ENCODE results near the gene PIGC.
"Not testable (repeated sequence)": the region's sequence is repeated elsewhere in the genome, so short reads cannot be mapped to it uniquely, and the experiment has no call there.

The PIGC gene

DNA sequence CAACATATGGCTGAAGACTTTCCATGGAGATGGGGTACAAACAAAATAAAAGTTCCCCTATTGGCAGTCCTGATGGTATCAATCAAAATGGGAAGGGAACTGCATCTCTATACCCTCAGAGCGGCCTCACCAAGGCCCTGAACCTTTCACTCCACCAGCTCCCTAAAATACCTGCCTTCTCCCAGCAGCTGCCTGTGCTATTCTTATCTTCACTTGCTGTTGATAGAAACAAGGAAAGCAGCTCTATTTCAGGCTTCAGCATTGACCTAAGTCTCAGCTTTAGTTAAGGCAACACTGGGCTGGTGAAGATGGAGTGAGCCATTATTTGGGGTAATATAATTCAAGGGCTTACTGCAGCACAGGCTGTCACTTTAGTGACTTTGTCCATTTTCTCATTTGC, 21.7 kb upstream of the PIGC start:
- DNase-seq, result no peak

DNA sequence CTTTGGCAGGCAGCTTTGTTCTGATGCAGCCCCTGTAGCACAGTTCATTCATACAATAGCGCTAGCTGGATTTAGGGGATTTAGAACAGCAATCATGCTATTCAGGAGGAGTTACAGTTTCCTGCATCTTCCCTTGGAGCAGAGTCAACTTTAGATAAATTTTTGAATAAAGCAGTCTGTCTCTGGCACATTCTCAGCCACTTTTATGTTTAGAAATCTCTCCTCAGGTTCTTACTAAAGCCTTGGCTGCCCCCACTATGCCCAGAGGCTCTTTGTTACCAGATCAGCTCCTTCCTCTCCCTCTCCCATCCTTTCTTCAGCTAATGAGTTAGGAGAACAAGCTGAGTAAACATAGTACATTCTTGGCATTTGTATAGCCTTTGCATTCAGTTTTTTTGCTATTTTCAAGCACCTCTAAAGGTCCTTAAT, 17.0 kb upstream of the PIGC start:
- DNase-seq, result no peak

DNA sequence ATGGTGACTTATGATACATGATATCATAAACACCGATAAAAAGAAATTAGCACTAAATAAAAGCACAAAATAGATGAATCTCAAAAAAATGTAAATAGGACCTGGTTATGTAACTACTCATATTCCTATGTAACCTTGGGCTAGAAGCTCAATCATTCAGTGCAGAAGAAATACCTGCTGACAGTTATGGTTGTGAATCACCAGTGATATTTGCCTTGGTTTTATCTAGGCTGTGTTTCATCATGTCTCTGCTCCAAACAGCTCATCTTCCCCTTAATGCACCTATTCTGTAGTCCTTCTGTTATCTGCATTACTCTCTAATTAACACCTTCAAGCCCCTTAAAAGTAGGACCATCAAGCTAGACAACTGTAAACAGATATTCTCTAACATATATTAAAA, 16.3 kb upstream of the PIGC start:
- no peak for DNase-seq

DNA sequence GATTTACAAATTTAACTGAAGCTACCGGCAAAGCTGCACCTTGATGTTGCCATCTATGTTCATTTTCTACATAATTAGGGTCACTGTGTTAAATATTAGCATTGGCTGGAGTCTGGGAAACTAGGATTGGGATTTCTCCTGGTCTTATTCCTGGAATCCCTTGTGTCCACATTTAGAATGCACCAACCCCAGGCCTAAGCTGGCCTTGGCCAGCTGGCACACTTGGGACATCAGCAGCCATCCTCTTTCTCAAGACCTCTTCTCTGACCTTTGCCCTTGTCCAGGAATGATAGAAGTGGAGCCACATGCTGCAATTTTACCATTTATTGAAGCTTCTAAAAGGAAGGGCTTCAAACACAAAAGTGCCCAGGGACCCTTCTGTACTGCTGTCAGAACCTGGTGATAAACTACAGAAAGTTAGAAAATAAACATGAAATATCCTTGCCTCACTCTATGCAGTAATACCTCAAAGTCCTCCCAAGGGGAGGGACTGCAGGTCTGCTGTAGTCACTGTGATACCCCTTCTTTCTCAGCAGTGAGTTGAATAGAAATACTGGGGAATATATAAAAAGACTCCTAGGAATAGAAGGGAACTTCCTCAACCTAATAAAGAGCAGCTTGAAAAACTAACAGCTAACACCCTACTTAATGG, 13.7 kb upstream of the PIGC start:
- no peak for DNase-seq

DNA sequence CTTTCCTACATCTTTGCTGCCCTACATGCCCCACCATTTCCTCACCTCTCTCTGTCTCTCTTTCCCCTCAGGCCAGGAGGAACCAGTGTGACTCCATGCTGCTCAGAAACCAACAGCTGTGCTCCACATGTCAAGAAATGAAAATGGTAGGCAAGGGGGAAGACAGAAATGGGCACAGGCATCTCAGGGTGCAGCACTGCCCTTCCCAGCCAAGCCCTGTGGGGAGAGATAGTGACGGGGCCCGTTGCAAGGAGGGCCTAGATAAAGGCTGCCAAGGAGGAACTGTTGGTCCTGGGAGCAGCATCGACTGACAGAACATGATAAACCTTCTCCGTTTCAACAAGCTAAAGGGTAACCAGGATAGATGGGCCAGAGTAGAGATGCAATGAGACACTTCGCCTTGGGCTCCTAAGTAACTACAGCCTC, 12.5 kb upstream of the PIGC start:
- DNase-seq, result no peak

DNA sequence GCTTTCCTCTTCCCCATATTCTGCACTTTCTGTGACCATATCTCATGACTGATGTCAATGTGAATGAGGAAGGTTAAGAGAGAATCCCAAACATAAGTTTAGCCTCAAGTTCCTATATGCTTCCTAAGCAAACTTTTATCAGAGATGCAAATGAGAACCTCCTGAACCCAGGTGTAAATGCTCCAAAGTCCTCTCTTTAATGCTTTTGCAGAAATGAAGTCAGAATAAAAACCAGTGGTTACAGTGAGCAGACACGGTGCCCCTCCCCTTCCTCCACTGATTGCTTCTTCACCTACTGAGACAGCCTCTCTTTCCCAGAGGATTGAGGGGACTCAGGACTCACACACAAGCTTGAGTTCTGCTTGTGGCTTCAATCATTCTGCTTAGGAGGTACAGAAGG, 11.6 kb upstream of the PIGC start:
- DNase-seq, result no peak

DNA sequence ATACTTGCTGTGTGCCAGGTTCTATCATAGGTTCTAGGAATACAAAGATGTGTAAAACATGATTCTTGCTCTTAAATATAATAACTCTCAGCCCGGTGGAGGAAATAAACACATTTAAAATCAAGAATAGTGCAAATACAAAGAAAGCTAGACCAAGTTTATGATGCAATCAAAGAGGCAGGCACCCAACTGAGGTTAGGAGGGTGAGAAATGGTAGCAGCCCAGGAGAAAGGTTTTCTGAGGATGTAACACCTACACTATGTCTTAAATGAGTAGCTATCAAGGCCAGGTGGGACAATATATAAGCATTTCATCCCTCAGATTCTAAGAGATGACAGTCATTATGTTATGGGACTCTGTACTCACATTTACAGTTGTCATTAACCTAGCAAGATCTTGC, 9.7 kb upstream of the PIGC start:
- DNase-seq, result no peak

DNA sequence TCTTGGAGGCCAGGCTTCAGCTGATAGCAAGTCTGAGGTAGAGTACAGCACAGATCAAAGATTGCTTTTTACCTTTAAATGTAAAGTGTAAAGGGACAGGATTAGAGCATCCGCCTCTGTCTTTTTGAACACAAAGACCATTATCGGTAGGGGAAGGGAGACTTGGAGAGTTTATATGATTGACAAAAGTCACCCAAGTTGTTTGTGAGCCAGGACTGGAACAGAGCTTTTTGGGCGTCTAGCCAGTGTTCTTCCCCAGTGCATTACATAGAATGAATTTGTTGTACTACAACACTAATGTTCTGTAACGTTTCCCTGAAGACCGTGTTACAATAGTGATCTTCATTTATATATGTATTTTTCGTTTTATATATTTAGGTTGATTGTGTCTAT, 9.3 kb upstream of the PIGC start:
- no peak for DNase-seq

DNA sequence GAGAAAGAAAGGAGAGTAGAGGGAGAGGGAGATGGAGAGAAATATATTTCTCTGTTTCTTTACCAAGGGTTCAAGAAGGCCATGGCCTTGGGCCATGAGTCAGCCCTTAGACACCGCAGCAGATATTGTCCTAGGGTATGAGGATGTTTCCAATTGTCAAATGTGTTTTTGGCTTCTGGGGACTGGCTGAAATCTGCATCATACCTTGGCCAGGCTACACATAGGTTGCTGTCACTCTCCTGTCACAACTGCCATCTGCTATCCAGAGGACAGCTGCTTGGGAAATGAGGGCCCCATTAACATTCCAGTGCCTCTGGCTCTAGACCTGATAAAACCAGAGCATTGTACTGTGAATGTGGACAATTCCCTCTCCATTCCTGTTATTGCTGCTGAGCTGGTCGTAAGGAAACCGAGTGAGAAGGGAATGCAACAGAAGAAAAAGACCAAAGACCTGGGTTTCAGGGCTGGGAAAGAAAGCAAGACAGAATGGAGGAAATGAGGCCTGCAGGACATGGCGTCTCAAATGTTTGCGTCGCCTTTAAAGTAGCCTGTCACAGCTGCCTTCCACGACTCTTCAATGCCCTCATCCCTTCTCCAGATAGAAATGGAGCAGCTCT, 8.8 kb upstream of the PIGC start:
- no peak for DNase-seq

DNA sequence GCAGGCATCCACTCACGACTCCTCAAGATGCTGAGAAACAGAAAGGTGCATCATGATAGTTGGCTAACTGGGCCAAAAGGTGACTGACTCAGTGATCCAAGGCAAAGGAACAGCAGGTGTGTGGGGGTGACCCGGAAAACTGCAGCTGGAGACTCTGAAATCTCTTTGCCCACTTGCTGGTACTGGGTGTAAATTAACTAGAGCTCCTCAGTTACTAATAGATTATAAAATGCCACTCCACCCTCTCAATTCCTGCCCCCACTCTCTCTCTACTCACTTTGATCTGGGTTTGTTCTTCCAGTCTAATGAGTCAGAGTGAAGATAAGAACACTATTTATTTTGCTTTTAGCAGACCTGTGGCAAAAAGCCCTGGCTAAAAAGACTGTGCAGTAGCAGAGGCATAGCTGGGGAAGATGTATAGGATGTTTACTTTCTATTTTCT, 7.2 kb upstream of the PIGC start:
- no peak for DNase-seq

DNA sequence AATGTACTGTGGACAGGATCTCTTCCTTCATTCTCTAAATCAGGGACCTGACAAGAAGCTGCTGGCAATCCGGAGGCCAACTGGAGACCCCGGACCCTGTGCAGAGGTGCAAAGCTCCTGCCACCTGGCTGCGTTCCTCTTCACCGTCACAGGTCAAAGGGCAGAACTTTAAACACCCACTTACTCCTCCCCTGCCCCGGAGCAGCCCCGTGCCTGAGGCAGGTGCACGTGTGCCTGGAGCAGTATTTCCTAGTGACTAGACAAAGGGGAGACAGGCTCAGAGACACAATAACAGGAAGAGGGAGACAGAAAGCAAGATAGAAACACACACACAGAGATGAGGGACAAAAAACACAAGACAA, 6.6 kb upstream of the PIGC start:
- DNase-seq, result no peak

DNA sequence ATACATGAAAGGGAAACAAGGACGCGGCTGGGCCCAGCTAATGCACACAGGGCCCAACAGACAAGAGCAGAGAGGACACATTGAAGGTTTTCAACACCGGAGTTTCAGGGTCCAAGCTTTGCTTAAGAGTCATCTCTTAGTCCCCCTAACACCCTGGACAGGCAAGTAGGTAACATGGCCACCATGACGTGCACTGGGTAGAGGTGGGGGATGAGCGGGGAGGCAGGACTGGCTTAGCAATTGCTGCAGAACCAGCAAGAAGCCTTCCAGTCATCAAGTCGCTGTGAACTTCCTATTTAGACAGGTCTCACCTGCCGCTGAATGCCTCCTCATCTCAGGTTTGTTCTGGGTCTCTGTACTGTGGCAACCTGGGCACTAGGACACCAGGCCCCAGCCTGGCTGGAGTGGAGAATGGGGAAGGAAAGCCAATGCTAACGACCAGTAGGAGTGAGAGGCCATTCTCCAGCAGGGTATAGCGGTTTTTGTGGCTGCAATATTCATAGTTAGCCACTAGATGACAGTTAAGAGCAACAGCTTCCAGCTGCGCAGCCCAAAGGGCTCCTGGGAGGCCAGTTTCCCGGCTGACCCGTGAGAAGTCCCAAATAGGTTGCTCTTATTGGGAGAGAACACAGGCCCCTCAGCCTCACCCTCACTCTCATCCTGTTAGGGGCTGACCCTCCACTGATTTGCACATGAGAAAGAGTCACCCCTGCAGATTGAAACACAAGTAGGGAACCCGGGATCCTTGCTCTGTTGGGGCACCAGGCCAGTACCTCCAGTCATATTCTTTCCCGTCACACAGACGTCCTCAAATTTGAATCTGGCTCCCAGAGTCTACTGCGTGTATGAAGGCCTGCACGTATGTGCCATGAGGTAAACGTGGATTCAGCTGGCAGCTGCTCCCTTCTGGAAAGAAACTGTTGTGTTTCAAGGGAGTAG, 6.0 kb upstream of the PIGC start:
- DNase-seq, result peak in 1 of 2 donors; percentile 8

DNA sequence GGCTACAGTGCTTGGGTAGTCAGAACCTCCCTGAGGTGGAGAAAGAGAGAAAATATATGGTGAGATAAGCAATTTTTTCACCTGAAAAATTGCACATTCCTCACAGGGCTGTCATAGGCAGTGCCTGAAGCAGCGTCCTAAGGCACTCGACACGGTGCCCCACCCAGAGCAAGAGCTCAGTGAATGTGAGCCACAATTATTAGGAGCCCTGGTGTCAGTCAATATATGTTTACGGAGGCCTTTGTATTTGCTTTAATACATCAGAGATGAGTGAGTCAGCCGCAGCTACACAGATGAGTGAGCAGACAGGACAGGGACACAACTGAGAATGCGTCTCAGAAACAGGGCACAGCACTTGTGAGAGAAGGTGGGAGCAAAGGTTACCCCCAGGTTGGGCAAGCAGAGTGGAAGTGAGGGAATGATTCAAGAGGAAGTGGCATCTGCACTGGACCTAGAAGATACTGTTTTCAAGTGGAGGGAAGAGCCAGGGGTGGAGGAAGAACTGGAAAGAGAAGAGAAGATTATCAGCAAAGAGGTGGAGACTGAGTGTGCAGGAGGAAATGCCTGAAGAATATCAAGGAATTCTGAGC, 5.2 kb upstream of the PIGC start:
- no peak for DNase-seq

DNA sequence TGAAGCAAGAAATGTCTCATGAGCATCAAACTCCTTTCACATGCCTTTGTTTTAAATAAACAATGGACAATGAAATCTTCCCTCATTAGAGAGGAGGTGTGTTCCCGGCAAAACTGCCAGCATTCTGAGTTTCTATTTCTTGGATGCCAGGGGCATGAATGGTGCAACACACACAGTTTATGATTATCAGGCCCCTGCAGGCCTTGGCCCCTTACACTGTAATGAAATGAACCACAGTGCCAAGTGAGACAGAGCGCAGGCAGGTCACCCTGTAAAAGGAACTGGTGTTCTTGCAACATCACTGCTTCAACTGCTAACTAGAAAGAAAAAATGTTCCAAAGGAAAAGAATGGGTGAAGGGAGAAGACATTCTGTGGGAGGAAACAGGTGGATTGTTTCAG, 3.8 kb upstream of the PIGC start:
- DNase-seq, result no peak

DNA sequence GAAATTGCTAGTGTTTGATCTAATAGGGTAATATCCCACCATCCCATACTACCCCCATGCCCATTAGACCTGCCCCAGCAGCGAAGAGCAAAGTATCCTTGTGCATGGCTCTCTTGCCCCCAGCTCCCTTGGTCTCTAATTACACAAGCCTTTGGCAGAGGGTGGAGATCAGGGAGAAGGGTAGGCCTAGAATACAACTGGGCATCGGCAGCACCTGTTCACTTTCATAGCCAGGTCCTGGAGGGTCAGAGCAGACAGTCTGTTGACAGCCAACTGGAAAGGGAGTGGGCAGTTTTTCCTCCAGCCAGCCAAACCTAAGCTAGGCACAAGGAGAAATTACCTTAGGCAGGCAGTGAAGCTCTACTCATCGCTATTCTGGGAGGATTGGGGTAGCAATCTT, 2.7 kb upstream of the PIGC start:
- no peak for DNase-seq

DNA sequence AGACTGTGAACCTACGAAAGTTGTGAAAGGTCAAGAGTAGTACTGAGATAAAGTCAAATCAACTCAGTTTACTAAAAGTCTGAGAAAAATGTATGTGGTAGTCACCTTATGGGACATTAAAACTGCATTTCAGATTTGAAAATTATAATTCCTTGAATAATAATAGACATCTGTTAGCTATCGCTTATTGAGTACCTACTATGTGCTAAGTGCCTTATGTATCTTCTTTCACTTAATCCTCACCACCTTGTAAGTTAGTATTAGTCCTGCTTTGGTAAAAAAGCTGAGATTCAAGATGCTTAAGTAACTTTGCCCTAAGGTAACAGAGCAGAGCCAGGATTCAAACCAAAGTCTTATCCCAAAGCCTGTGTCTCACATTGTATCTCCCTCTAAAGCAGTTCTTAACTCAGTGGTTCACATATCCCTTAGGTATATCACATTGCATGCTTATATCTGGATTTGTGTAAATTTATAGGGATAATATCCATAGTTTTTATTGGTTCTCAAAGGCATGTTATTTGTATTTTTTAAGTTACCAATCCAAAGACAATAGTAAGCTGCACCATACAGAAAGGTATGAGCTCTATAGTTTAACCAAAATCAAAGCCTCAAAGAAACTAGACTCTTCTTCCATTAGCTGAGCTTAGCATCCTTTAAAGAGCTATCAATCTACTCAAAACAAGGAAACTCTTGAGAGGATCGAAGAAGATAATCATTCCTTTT, 865 bp downstream of the PIGC start:
- no peak for DNase-seq

DNA sequence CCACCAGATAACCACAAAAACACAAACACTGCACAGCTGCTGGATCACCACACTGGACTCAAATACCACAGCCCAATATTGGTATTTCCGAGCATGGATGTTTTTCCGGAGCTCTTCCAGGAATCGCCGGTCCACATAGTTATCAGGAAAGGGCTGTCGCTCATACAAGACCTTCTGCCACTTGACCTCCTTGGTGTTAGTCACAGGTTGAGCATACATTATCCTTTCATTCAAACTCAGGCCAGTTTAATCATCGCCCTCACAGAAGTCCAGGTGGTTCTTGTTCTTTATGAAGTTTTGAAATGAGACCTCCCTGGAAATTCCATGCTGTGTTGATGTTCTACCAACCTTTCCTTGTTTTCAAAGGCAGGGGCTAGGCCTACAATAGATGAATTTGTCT, 1.5 kb downstream of the PIGC start:
- DNase-seq, result no peak

DNA sequence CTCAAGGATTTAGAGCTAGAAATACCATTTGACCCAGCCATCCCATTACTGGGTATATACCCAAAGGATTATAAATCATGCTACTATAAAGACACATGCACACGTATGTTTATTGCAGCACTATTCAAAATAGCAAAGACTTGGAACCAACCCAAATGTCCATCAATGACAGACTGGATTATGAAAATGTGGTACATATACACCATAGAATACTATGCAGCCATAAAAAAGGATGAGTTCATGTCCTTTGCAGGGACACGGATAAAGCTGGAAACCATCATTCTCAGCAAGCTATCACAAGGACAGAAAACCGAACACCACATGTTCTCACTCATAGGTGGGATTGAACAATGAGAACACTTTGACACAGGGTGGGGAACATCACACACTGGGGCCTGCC, 6.7 kb downstream of the PIGC start:
- not testable (repeated sequence) for DNase-seq

DNA sequence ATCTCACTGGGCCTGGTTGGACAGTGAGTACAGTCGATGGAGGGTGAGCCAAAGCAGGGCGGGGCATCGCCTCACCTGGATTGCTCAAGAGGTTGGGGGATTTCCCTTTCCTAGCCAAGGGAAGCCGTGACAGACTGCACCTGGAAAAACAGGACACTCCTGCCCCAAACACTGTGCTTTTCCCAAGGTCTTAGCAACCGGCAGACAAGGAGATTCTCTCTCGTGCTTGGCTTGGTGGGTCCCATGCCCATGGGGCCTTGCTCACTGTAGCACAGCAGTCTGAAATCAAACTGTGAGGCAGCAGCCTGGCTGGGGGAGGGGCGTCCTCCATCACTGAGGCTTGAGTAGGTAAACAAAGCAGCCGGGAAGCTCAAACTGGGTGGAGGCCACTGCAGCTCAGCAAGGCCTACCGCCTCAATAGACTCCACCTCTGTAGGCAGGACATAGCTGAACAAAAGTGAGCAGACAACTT, 12.1 kb downstream of the PIGC start:
- no peak for DNase-seq

DNA sequence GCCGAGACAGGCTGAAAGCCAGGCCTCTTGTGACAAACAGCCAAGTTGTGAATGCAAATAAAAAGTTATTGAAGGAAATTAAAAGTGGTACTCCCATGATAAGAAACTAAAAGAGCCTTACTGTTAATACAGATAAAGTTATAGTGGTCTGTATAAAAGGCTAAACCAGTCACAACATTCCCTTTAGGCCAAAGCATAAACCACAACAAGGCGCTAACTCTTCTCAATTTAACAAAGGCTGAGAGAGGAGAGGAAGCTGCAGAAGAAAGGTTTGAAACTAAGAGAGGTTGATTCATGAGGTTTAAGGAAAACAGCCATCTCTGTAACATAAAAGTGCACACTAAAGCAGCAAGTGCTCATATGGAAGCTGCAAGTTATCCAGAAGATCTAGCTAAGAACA, 12.7 kb downstream of the PIGC start:
- no peak for DNase-seq

DNA sequence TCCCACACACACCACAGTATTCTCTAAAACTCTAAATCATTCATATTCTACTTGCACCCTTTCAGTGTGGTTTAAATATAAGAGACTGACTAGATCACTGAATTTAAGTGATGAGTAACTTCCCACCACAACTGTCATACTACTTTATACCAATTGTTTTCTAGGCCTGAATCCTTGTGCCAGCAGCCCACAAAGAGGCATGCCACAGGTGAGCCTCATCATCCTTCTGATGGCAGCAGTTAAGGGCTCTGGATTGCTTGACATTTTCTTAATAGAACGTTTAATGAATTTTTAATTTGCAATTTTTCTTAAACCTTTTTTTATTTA, 13.8 kb downstream of the PIGC start:
- DNase-seq, result no peak

DNA sequence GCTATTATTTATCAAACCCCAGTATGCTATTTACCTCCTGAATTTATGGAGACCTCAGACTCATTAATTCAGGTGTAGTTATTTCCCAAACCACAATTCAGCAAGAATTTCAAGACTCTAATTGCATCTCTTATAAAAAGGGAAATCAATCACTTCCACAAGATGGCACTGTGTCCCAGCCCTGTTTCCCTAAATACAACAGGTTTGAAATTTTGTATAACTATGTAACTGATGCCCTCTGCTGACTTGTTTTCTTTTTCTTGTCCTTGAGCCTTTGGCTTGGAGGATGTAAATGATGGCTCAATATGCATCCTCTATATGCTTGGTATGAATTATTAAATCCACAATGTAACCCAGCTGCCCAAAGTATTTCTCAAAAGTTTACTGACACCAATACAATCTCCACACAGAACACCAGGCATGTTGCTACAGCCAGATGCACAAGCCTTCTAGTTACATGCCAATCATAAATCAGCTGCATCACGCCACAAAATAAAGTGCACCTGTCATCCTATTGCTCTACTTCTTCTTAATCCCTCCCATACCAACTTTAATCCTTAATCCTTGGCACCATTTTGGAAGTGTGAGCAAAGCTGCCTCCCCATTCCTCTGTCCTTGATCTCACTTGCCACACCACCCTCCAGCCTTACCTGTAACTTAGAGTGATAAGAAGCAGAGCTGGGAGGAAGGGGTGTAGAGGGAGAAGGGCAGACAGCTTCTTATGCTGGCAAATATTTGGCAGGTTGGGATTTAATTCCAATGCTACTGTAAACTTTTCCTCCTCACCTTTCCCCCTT, 14.3 kb downstream of the PIGC start:
- peak; percentile 36 to 47 for DNase-seq
